A549 (cell line): ENCODE results near the gene TSPEAR. TPM values are rescaled to one million over a fixed set of nuclear protein-coding genes. Genes with fewer than 3 reads are reported as not detected.

Experiments
- ATAC-seq, 2 experiments: fragments of 200-7000 bp in 1 of 2; fragments of >200 bp in 1 of 2; cut with Nextera tagmentation in 1 of 2; cut with Tn5 transposase in 1 of 2; 3 replicates each; pipeline versions ENCODE4 v1.8.0 to v1.9.1; 2018 to 2020; ENCODE audit warnings: mild to moderate bottlenecking in 1 of 2, moderate library complexity in 1 of 2
- CTCF ChIA-PET: fragments of 300-600 bp; sonication (Branson Sonifier 250); formaldehyde crosslinking; extraction: SDS; loops from one replicate; lab custom pipeline; 2021; ENCODE audit warnings: antibody characterized with exemption, inconsistent platforms; lab: Yijun Ruan, JAX
- POLR2A ChIA-PET: fragments of 350-600 bp; formaldehyde crosslinking; extraction: SDS; loops from one replicate; lab custom pipeline; 2021; ENCODE audit warnings: antibody characterized with exemption, inconsistent platforms; lab: Yijun Ruan, JAX
- DNase-seq, 2 experiments: peaks; one replicate each; pipeline versions ENCODE4 v3.0.0 to v3.0.0-alpha.2; 2011 to 2016; ENCODE audit warnings: low read depth in 1 of 2, low spot score in 1 of 2
- FAIRE-seq: peaks from 2 replicates; lab custom pipeline; 2011; peaks lifted over from hg19 to GRCh38; lab: Jason Lieb, UNC
- H3K27ac ChIP-seq, 2 experiments: fragments of >200 bp; sonication (Bioruptor Twin); formaldehyde crosslinking; 3 replicates each; pipeline ENCODE4 v1.5.1; 2016 to 2017
- H3K4me1 ChIP-seq: fragments of >200 bp; sonication (Bioruptor Twin); formaldehyde crosslinking; 3 replicates; pipeline ENCODE4 v1.6.1; 2016
- H3K4me2 ChIP-seq: fragments of >200 bp; sonication (Bioruptor Twin); formaldehyde crosslinking; 3 replicates; pipeline ENCODE4 v1.6.1; 2016
- H3K4me3 ChIP-seq: fragments of >200 bp; sonication (Bioruptor Twin); formaldehyde crosslinking; 3 replicates; pipeline ENCODE4 v1.5.1; 2016
- H3K9me3 ChIP-seq: fragments of >200 bp; sonication (Bioruptor Twin); formaldehyde crosslinking; 3 replicates; pipeline ENCODE4 v1.6.1; 2016
- BCL3 ChIP-seq: fragments of >200 bp; sonication (Bioruptor Twin); formaldehyde crosslinking; IDR thresholded peaks from 3 replicates; pipeline ENCODE4 v1.6.1; 2016
- CHD2 ChIP-seq: fragments of 150-350 bp; IDR thresholded peaks from 2 replicates; pipeline ENCODE4 v1.6.1; 2014; ENCODE audit warnings: low read length; ENCODE audit not compliant: partially characterized antibody
- CTCF ChIP-seq: fragments of >200 bp; sonication (Bioruptor Twin); formaldehyde crosslinking; IDR thresholded peaks from 3 replicates; pipeline ENCODE4 v1.5.1; 2016
- EHF ChIP-seq: fragments of 250-450 bp; sonication (Bioruptor Pico); IDR thresholded peaks from 2 replicates; pipeline ENCODE4 v1.5.0; 2020; ENCODE audit warnings: mild to moderate bottlenecking
- ELK1 ChIP-seq: fragments of 150-350 bp; IDR thresholded peaks from 2 replicates; pipeline ENCODE4 v1.6.1; 2014; ENCODE audit warnings: low read depth, mild to moderate bottlenecking, low read length
- FOSB ChIP-seq: fragments of 250-450 bp; sonication (Bioruptor Pico); IDR thresholded peaks from 2 replicates; pipeline ENCODE4 v1.5.0; 2020; ENCODE audit warnings: mild to moderate bottlenecking, moderate library complexity
- FOSL2 ChIP-seq, 2 experiments: fragments of 450-650 bp in 1 of 2; fragments of >200 bp in 1 of 2; sonication (Bioruptor Twin) in 1 of 2; formaldehyde crosslinking; IDR thresholded peaks; 2 replicates each; pipeline versions ENCODE4 v1.5.0 to v1.6.1; 2016 to 2020; ENCODE audit warnings: mild to moderate bottlenecking in 1 of 2, moderate library complexity in 1 of 2
- GATA3 ChIP-seq: IDR thresholded peaks from 2 replicates; pipeline ENCODE4 v1.6.1; 2012; ENCODE audit warnings: borderline replicate concordance
- HDAC2 ChIP-seq: fragments of 200-600 bp; sonication (generic); IDR thresholded peaks from 2 replicates; pipeline ENCODE4 v1.6.1; 2016
- HEYL ChIP-seq: fragments of 250-450 bp; sonication (Bioruptor Pico); IDR thresholded peaks from 2 replicates; pipeline ENCODE4 v1.8.0; 2021; ENCODE audit warnings: mild to moderate bottlenecking, moderate library complexity
- HMGXB4 ChIP-seq: fragments of 250-450 bp; sonication (Bioruptor Pico); IDR thresholded peaks from 2 replicates; pipeline ENCODE4 v1.5.0; 2021; ENCODE audit warnings: mild to moderate bottlenecking, moderate library complexity, borderline replicate concordance
- JUNB ChIP-seq: fragments of >200 bp; sonication (Bioruptor Twin); formaldehyde crosslinking; IDR thresholded peaks from 2 replicates; pipeline ENCODE4 v1.6.1; 2016
- KDM5A ChIP-seq: fragments of 200-600 bp; sonication (generic); IDR thresholded peaks from 2 replicates; pipeline ENCODE4 v1.6.1; 2016; ENCODE audit warnings: antibody characterized with exemption, mild to moderate bottlenecking
- MAFK ChIP-seq: fragments of 450-650 bp; IDR thresholded peaks from 2 replicates; pipeline ENCODE4 v1.6.1; 2014; ENCODE audit not compliant: partially characterized antibody
- MAX ChIP-seq: IDR thresholded peaks from 2 replicates; pipeline ENCODE4 v1.6.1; 2012
- MYC ChIP-seq: IDR thresholded peaks from 2 replicates; pipeline ENCODE4 v1.6.1; 2012; ENCODE audit warnings: mild to moderate bottlenecking, inconsistent platforms, low read length, improper control_type of control experiment, borderline replicate concordance
- NFE2L2 ChIP-seq: fragments of 150-350 bp; conservative IDR thresholded peaks from 2 replicates; pipeline ENCODE4 v1.6.1; 2014; ENCODE audit warnings: low read length
- NPAS2 ChIP-seq: fragments of 250-450 bp; sonication (Bioruptor Pico); IDR thresholded peaks from 2 replicates; pipeline ENCODE4 v1.8.0; 2022; ENCODE audit warnings: mild to moderate bottlenecking, moderate library complexity, borderline replicate concordance
- PBX3 ChIP-seq: IDR thresholded peaks from 2 replicates; pipeline ENCODE4 v1.6.1; 2012
- PHF8 ChIP-seq: fragments of 200-600 bp; sonication (generic); IDR thresholded peaks from 2 replicates; pipeline ENCODE4 v1.6.1; 2016; ENCODE audit warnings: low read depth, mild to moderate bottlenecking, antibody characterized with exemption, moderate library complexity, borderline replicate concordance
- RAD21 ChIP-seq, 2 experiments: fragments of >200 bp in 1 of 2; sonication (Bioruptor Twin) in 1 of 2; formaldehyde crosslinking in 1 of 2; IDR thresholded peaks in 1 of 2; conservative IDR thresholded peaks in 1 of 2; 2 replicates in 1 of 2; 3 replicates in 1 of 2; pipeline ENCODE4 v1.6.1; 2012 to 2018; ENCODE audit warnings: inconsistent platforms in 1 of 2
- RFX5 ChIP-seq: fragments of 450-650 bp; IDR thresholded peaks from 2 replicates; pipeline ENCODE4 v1.7.1; 2014; ENCODE audit warnings: antibody characterized with exemption, mild to moderate bottlenecking, moderate library complexity
- RNF2 ChIP-seq: fragments of 200-600 bp; sonication (generic); IDR thresholded peaks from 2 replicates; pipeline ENCODE4 v1.6.1; 2016; ENCODE audit warnings: low read depth, mild to moderate bottlenecking, antibody characterized with exemption, moderate library complexity, borderline replicate concordance
- SMC3 ChIP-seq: fragments of >200 bp; sonication (Bioruptor Twin); formaldehyde crosslinking; IDR thresholded peaks from 3 replicates; pipeline ENCODE4 v1.6.1; 2018; ENCODE audit warnings: inconsistent platforms
- TP53 ChIP-seq: fragments of 250-450 bp; sonication (Bioruptor Pico); IDR thresholded peaks from 2 replicates; pipeline ENCODE4 v1.5.0; 2021; ENCODE audit warnings: mild to moderate bottlenecking, moderate library complexity
- USF2 ChIP-seq: fragments of 450-650 bp; IDR thresholded peaks from 2 replicates; pipeline ENCODE4 v1.6.1; 2014; ENCODE audit warnings: antibody characterized with exemption
- ZC3H11A ChIP-seq: fragments of 450-650 bp; IDR thresholded peaks from 2 replicates; pipeline ENCODE4 v1.6.1; 2014; ENCODE audit warnings: antibody characterized with exemption, mild to moderate bottlenecking
- WGBS: methylation state at CpG from one replicate; pipeline ENCODE4 v1.1.6; 2017; ENCODE audit errors: missing lambda C conversion rate; 5-methylcytosine and 5-hydroxymethylcytosine counted together
- polyA plus RNA-seq, 4 experiments: library from polyadenylated mRNA; depleted of rRNA in 3 of 4; stranded (reverse); fragments of >200 nt; fragmentation: RNase III in 1 of 4; extraction: RNeasy Plus Mini Kit Qiagen cat#74134 plus additional on column Dnase treatment in 1 of 4; gene quantifications; 2 replicates in 3 of 4; 3 replicates in 1 of 4; pipeline ENCODE4 v1.2.3, GENCODE V29; 2011 to 2017

TSPEAR gene
- polyA plus RNA-seq, 2 of the 4 experiments (the other 2 are of a cell fraction) = not detected

- 53% methylated on average over 13 of the region's 14 CpGs for WGBS
- POLR2A ChIA-PET = no interaction called here
- Histone ChIP-seq H3K4me1 (no peaks in the 10 kb centered on the region), H3K4me3 (no peak overlapping the region), H3K9me3 (peaks cover 9% of the 10 kb centered on the region; the same call in 2 of the 3 replicates), H3K27ac (no peak overlapping the region), H3K4me2 (no peak overlapping the region)
- DNase-seq (no peak), FAIRE-seq (no peak), ATAC-seq (no peak)
- TF ChIP-seq EHF = no peak
- no peak for TF ChIP-seq PHF8
- TF ChIP-seq RAD21 (conservative IDR thresholded peaks at IDR 0.05 in 1 of 2, IDR thresholded peaks at IDR 0.05 in 1 of 2) = no peak
- no peak for TF ChIP-seq PBX3
- TF ChIP-seq KDM5A = no peak
- no peak for TF ChIP-seq HMGXB4 (CRISPR knock-in tag)
- no peak for TF ChIP-seq FOSB (CRISPR knock-in tag)
- TF ChIP-seq MYC = no peak
- TF ChIP-seq JUNB = no peak
- no peak for TF ChIP-seq MAFK
- TF ChIP-seq HEYL (CRISPR knock-in tag) = no peak
- TF ChIP-seq TP53 (CRISPR knock-in tag) = no peak
- no peak for TF ChIP-seq CTCF
- CTCF ChIA-PET = no interaction called here
Measured at GRCh38 chr21:44643741-44644310, 67.5 kb downstream of the TSPEAR start.

GRCh38 chr21:44640761-44641160 lies 70.6 kb downstream of the TSPEAR start:
- 19% methylated on average over 4 of the region's 5 CpGs for WGBS
- TF ChIP-seq MAX (no peak), GATA3 (no peak), HDAC2 (no peak), ELK1 (no peak), FOSL2 (IDR thresholded peaks at IDR 0.05) (no peak), FOSL2 (CRISPR knock-in tag; IDR thresholded peaks at IDR 0.05) (no peak), NFE2L2 (no peak), PHF8 (no peak), NPAS2 (CRISPR knock-in tag) (no peak), HMGXB4 (CRISPR knock-in tag) (no peak), BCL3 (no peak), CHD2 (no peak), RNF2 (no peak), RFX5 (no peak), USF2 (no peak), ZC3H11A (no peak), SMC3 (no peak), JUNB (no peak)
- Histone ChIP-seq H3K27ac (no peak overlapping the region), H3K4me3 (no peak overlapping the region), H3K4me1 (no peaks in the 10 kb centered on the region), H3K9me3 (peaks cover 9% of the 10 kb centered on the region; the same call in 2 of the 3 replicates), H3K4me2 (no peak overlapping the region)
- FAIRE-seq = no peak
- CTCF ChIA-PET = no interaction called here
- no peak for ATAC-seq
- POLR2A ChIA-PET = no interaction called here
- DNase-seq = no peak
